OCI-LY7 (cell line): ENCODE results near the gene DNAJC1.

Source experiments
- EZH2phosphoT487 ChIP-seq: fragments of 200-600 bp; sonication (generic); IDR thresholded peaks from 2 replicates; pipeline ENCODE4 v1.6.1; 2018; ENCODE audit warnings: low read depth, borderline replicate concordance, mild to moderate bottlenecking, mixed run types, antibody characterized with exemption, low read length, moderate library complexity, mixed read lengths
- TF ChIP-seq, protein P1 (sequence below): fragments of 200-600 bp; sonication (generic); conservative IDR thresholded peaks from 2 replicates; pipeline ENCODE4 v1.5.1; 2014; ENCODE audit warnings: mild to moderate bottlenecking, antibody characterized with exemption, low read length, moderate library complexity, mixed read lengths

DNA sequence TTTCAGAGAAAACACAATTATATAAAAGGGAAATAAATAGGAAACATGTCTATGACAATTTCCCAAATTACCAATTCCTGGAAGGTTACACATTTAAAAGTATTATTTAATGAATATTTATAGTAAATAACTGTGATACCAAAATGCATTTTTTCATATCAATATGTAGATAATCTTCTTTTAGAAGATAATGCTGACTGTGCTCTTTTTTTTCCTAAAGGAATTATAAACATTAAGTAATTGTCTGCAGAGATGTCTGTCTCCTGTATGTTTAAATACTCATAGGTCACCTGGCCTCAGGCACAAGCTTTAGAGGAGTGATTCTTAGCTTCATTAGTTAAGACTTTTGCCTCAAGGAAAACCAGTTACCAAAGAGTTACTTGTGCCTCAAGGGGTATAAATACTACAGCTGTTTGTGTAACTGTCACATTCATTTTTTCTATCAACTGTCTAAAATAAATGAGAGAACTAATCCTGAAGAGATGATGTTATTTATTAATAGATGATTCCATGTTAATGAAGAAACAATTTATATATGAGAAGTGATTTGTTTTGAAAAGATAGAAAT, 77.1 kb downstream of the DNAJC1 start:
- TF ChIP-seq, protein P1, sequence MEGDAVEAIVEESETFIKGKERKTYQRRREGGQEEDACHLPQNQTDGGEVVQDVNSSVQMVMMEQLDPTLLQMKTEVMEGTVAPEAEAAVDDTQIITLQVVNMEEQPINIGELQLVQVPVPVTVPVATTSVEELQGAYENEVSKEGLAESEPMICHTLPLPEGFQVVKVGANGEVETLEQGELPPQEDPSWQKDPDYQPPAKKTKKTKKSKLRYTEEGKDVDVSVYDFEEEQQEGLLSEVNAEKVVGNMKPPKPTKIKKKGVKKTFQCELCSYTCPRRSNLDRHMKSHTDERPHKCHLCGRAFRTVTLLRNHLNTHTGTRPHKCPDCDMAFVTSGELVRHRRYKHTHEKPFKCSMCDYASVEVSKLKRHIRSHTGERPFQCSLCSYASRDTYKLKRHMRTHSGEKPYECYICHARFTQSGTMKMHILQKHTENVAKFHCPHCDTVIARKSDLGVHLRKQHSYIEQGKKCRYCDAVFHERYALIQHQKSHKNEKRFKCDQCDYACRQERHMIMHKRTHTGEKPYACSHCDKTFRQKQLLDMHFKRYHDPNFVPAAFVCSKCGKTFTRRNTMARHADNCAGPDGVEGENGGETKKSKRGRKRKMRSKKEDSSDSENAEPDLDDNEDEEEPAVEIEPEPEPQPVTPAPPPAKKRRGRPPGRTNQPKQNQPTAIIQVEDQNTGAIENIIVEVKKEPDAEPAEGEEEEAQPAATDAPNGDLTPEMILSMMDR = no peak
- no peak for TF ChIP-seq EZH2phosphoT487
